ENCODE results near the gene PCID2.

The PCID2 gene

GRCh38 chr13:113187883-113188665 is 20.4 kb downstream of the PCID2 start:
- in situ Hi-C loops (cut with HindIII; ENCODE audit: low sequenced_read_pairs), result no loop called here

GRCh38 chr13:113187263-113187669 is 21.2 kb downstream of the PCID2 start:
- in situ Hi-C loops (cut with HindIII; ENCODE audit: low sequenced_read_pairs), result no loop called here

DNA sequence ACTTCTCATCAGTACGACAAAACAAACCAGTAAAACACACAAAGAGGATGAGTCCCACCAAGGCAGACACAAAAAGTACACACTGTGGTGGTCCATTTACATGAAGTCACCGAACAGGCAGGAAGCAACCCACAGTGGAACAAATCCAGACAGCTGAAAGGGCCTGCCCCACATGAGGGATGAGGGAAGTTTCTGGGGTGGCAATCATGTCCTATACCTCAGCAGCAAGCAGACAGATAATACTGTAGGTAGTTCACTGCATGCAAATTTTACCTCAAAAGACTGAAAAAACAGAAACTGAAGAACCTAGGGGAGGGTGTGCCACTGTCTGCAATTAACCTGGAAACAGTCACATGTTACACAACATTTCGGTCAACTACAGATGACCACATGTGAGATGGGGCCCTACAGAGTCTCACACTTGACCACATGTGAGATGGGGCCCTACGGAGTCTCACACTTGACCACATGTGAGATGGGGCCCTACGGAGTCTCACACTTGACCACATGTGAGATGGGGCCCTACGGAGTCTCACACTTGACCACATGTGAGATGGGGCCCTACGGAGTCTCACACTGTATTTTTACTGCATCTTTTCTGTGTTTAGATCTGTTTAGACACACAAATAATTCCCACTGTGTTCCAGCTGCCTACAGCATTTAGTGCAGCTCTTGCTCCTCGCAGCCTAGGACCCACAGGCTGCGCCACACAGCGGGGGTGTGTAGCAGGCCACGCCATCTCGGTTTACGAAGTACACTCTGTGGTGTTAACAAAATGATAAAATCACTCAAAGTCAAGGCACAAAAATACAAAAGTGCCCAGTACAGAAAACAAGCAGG is 22.2 kb downstream of the PCID2 start:
- in situ Hi-C loops (cut with HindIII; ENCODE audit: low sequenced_read_pairs), result no loop called here

- in situ Hi-C loops (cut with HindIII; ENCODE audit: low sequenced_read_pairs), result no loop called here
Measured at GRCh38 chr13:113184568-113185440, 23.7 kb downstream of the PCID2 start.

- in situ Hi-C loops (cut with HindIII; ENCODE audit: low sequenced_read_pairs), result no loop called here
Measured at GRCh38 chr13:113183450-113184129, 24.9 kb downstream of the PCID2 start.

GRCh38 chr13:113182046-113182445 is 26.4 kb downstream of the PCID2 start:
- in situ Hi-C loops (cut with HindIII; ENCODE audit: low sequenced_read_pairs), result no loop called here

- in situ Hi-C loops (cut with HindIII; ENCODE audit: low sequenced_read_pairs), result no loop called here
Measured at GRCh38 chr13:113179374-113180230, 28.9 kb downstream of the PCID2 start.

DNA sequence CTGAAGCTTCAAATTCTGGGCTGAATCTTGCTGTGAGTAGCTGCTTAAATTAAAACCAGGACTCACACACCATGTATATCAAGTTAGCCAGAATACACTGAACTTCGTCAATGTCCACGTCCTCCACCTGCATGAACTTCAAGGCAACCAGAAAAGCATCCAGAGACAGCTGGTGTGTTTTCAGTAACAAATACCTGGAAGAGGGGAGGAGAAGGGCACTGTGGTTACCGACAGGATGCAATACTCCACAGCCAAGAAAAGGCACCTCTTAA is 29.6 kb downstream of the PCID2 start:
- in situ Hi-C loops (cut with HindIII; ENCODE audit: low sequenced_read_pairs), result no loop called here

GRCh38 chr13:113178070-113178895 is 30.2 kb downstream of the PCID2 start:
- in situ Hi-C loops (cut with HindIII; ENCODE audit: low sequenced_read_pairs), result no loop called here

- in situ Hi-C loops (cut with HindIII; ENCODE audit: low sequenced_read_pairs), result no loop called here
Measured at GRCh38 chr13:113176822-113177221, 31.6 kb downstream of the PCID2 start.

DNA sequence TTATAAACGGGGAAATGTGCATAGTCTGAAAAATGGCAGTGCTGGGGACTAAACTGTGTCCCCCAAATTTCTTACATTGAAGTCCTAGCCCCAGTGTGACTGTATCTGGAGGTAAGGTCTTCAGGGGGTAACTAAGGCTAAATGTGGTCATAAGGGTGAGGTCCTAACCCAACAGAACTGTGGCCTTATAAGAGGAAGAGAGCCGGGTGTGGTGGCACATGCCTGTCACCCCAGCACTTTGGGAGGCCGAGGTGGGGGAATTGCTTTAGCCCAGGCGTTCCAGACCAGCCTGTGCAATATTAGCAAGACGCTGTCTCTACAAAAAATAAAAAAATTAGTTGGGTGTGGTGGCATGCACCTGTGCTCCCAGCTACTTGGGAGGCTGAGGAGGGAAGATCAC is 32.2 kb downstream of the PCID2 start:
- in situ Hi-C loops (cut with HindIII; ENCODE audit: low sequenced_read_pairs), result no loop called here

DNA sequence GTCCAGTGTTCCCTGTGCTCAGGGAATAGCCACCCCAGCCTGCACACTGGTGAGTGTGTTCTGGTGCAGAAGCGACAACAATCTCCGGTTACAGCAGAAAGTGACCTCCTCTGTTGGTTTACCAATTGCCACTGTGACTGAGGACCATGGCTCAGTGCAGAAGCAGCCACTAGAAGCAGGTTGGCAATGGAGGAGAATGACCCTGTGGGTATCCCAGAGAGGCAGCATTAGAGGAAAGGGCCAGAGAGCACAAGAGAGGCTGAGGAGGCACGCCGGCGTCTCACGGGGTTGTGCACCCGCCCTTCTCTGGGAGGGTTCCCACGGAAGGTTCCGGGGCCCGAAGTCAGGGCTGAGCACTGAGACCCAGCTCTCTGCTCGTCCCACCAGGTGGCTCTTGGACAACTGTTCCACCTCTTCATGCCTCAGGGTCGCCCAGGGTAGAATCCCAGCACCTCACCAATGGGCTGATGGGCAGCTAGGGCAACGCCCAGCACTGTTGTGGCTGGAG is 36.0 kb downstream of the PCID2 start:
- in situ Hi-C loops (cut with HindIII; ENCODE audit: low sequenced_read_pairs), result no loop called here

GRCh38 chr13:113171250-113172125 is 37.0 kb downstream of the PCID2 start:
- in situ Hi-C loops (cut with HindIII; ENCODE audit: low sequenced_read_pairs), result no loop called here

GRCh38 chr13:113170511-113170910 is 38.0 kb downstream of the PCID2 start:
- in situ Hi-C loops (cut with HindIII; ENCODE audit: low sequenced_read_pairs), result no loop called here

DNA sequence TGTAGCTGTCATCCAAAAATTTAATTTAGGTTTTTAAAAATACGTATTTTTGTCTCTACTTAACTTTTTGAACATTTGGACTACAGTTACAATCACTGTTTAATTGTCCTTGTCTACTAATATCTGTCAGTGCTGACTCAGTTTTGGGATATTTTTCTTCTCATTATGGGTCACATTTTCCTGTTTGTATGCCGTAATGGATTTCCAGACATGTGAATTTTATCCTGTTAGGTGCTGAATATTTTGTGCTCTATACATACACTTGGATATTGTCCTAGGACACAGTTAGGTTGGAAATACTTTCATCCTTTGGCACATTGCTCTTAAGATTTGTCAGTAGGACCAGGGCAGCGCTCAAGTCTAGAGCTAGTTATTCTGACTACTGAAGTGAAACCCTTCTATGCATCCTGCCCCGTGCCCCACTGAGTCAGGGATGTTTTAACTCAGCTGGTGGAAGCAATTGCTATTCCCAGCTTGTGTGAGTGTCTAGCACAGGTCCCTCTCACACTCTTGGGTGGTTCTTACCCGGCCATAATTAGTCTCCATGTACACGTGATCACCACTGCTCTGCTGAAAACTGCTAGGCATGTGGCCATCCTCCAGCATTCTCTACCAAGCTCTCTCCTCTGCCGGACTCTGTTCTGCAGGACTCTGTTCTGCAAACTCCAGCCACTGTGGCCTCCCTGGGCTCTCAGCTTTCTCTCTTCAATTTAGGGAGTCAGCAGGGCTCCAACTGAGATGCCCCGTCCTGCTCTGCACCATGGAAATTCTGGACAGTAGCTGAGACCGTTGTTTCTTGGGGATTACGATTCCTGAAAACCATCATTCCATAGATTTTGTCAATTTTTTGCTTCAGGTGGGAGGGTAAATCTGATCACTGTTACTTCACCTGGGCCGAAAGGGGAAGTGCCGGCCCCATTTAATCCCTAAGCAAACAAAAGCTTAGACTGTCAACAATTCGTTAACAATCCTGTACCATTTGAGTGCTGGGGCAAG is 38.9 kb downstream of the PCID2 start:
- in situ Hi-C loops (cut with HindIII; ENCODE audit: low sequenced_read_pairs), result no loop called here

DNA sequence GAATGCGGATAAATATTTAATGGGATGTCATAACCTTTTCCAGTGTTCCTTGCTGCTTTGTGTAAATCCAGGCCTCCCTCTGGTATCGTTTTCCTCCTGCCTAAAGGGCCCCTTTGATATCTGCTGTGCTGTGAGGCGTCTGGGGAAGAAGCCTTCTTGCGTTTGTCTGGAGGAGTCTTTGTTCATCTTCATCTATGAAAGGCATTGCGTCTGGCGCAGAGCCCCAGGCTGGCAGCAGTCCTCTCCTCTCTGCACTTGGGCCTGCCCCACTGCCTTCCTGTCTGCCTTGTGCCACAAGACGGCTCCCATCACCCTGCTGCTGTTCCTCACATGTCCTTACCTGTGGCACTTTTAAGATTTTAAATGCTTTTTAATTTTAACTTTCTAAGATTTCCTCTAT is 40.3 kb downstream of the PCID2 start:
- in situ Hi-C loops (cut with HindIII; ENCODE audit: low sequenced_read_pairs), result no loop called here

DNA sequence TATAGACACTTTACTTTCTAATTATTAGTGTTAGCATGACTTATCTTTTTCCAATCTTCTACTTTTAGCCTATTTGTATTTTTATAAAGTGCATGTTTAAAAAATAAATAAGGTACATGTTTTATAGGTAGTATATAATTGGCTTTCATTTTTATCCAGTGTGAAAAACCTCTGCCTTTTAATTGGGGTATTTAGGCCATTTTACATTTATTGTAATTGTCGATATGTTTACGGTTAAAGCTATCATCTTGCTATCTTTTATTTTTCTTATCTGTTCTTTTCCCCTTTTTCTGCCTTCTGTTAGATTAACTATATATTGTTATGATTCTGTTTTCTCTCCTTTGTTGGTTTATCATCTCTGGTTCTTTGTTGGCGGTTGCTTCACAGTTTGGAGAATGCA is 40.9 kb downstream of the PCID2 start:
- in situ Hi-C loops (cut with HindIII; ENCODE audit: low sequenced_read_pairs), result no loop called here
